Measurements from ENCODE around the gene TEDC1. TPM values are rescaled to one million over a fixed set of nuclear protein-coding genes. Genes with fewer than 3 reads are reported as not detected.

Gene TEDC1
- total RNA-seq, 3 donors from 2014 or later (not counting 1 experiment from before 2014, with no cell fraction given), result 70.0 to 233 (median 112) TPM

- peaks cover 15% of the 10 kb centered on the region for H3K36me3 ChIP-seq (ENCODE audit: control insufficient read depth, insufficient read depth, low read length)
- H3K4me1 Mint-ChIP-seq, result no peaks in the 10 kb centered on the region
- no peaks in the 10 kb centered on the region for H3K36me3 Mint-ChIP-seq
- no peak overlapping the region for H3K4me3 Mint-ChIP-seq
- intact Hi-C loops (cut with micrococcal nuclease), result no loop called here
- H3K9me3 ChIP-seq (ENCODE audit: control insufficient read depth, insufficient read depth, low read length), result no peaks in the 10 kb centered on the region
- no peaks in the 10 kb centered on the region for H3K27me3 ChIP-seq (ENCODE audit: control insufficient read depth, insufficient read depth, low read length)
- no peaks in the 10 kb centered on the region for H3K4me1 ChIP-seq (ENCODE audit: control insufficient read depth, insufficient read depth, low read length)
- H3K9me3 Mint-ChIP-seq, result no peaks in the 10 kb centered on the region
- no peak overlapping the region for H3K4me3 ChIP-seq (ENCODE audit: low read length)
- H3K27ac ChIP-seq (ENCODE audit: low read length), result no peak overlapping the region
- WGBS (ENCODE audit: insufficient coverage), result 96% methylated on average over 46 of the region's 47 CpGs
- TF ChIP-seq CTCF (IDR thresholded peaks at IDR 0.05), result no peak
- H3K27me3 Mint-ChIP-seq (ENCODE audit: low read depth in 2 of 2), result no peaks in the 10 kb centered on the region
- DNase-seq, result no peak
- ATAC-seq, result no peak
- no peak overlapping the region for H3K27ac Mint-ChIP-seq
These were observed 41.5 kb upstream of the TEDC1 start for GRCh38 chr14:105449276-105450122.

GRCh38 chr14:105450123-105450505, 40.9 kb upstream of the TEDC1 start:
- TF ChIP-seq CTCF (IDR thresholded peaks at IDR 0.05), result no peak
- H3K9me3 ChIP-seq (ENCODE audit: control insufficient read depth, insufficient read depth, low read length), result no peaks in the 10 kb centered on the region
- peaks cover 17% of the 10 kb centered on the region for H3K36me3 ChIP-seq (ENCODE audit: control insufficient read depth, insufficient read depth, low read length)
- Mint-ChIP-seq H3K4me1 (no peaks in the 10 kb centered on the region), H3K4me3 (no peak overlapping the region), H3K27me3 (ENCODE audit: low read depth in 2 of 2) (no peaks in the 10 kb centered on the region), H3K27ac (no peak overlapping the region), H3K36me3 (no peaks in the 10 kb centered on the region), H3K9me3 (no peaks in the 10 kb centered on the region)
- no peak overlapping the region for H3K4me3 ChIP-seq (ENCODE audit: low read length)
- WGBS (ENCODE audit: insufficient coverage), result 96% methylated on average over 22 of the region's 22 CpGs
- no peak overlapping the region for H3K27ac ChIP-seq (ENCODE audit: low read length)
- intact Hi-C loops (cut with micrococcal nuclease), result no loop called here
- ATAC-seq (no peak), DNase-seq (no peak)
- H3K4me1 ChIP-seq (ENCODE audit: control insufficient read depth, insufficient read depth, low read length), result no peaks in the 10 kb centered on the region
- no peaks in the 10 kb centered on the region for H3K27me3 ChIP-seq (ENCODE audit: control insufficient read depth, insufficient read depth, low read length)

- TF ChIP-seq CTCF (IDR thresholded peaks at IDR 0.05), result no peak
- 94% methylated on average over 29 of the region's 29 CpGs for WGBS (ENCODE audit: insufficient coverage)
- no peaks in the 10 kb centered on the region for H3K36me3 Mint-ChIP-seq
- H3K4me3 Mint-ChIP-seq, result no peak overlapping the region
- H3K27ac Mint-ChIP-seq, result no peak overlapping the region
- Histone ChIP-seq H3K4me1 (ENCODE audit: control insufficient read depth, insufficient read depth, low read length) (no peaks in the 10 kb centered on the region), H3K4me3 (ENCODE audit: low read length) (no peak overlapping the region), H3K36me3 (ENCODE audit: control insufficient read depth, insufficient read depth, low read length) (peaks cover 27% of the 10 kb centered on the region), H3K27me3 (ENCODE audit: control insufficient read depth, insufficient read depth, low read length) (no peaks in the 10 kb centered on the region), H3K9me3 (ENCODE audit: control insufficient read depth, insufficient read depth, low read length) (no peaks in the 10 kb centered on the region), H3K27ac (ENCODE audit: low read length) (no peak overlapping the region)
- no peaks in the 10 kb centered on the region for H3K27me3 Mint-ChIP-seq (ENCODE audit: low read depth in 2 of 2)
- no peak for ATAC-seq
- DNase-seq, result no peak
- no peaks in the 10 kb centered on the region for H3K9me3 Mint-ChIP-seq
- intact Hi-C loops (cut with micrococcal nuclease), result no loop called here
- H3K4me1 Mint-ChIP-seq, result no peaks in the 10 kb centered on the region
These were observed 40.0 kb upstream of the TEDC1 start for GRCh38 chr14:105450864-105451720.

Data from natural killer cell (primary cell).